22Rv1 (cell line): Measurements from ENCODE around the gene KRT79.

Experiments
- CTCF ChIP-seq: fragments of 450-650 bp; IDR thresholded peaks from 2 replicates; pipeline ENCODE4 v1.5.1; 2017; ENCODE audit warnings: mild to moderate bottlenecking
- ZFX ChIP-seq: fragments of 450-650 bp; IDR thresholded peaks from 2 replicates; pipeline ENCODE4 v1.6.1; 2017; ENCODE audit warnings: antibody characterized with exemption, borderline replicate concordance

DNA sequence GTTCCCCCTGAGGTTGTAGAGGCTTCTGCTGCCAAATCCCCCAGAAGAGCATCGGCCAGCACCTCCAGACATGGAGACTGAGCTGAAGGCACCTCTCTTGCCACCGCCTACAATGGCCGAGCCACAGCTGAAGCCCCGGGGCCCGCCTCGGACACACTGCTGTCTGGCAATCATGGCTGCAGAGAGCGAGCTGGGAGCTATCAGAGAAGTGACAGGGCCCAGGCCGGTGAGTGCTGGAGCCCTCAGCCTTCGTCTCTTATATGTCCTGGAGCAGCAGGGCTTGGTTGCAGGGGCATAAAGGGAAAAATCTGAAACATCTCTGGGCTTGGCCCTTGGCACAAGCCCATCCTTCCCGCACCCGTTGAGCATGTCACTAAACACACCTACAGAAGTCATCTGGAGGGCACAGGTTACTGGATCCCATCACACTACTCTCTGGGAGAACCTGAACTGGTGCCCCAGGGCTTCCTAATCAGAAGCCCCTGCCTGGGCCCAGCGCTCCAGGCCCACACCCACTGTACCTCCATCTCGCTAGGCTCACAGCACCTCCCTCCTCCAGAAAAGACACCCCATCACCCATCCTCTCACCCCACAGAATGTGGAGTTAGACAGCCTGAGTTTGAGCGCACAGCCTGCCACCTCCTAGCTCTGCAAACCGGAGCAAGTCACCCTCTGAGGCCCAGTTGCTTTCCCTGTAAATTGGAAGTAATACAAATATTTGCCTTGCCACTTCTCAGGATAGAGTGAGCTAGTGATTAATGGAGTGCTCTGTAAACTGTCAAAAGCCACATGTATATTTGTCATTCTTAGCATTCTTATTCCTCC lies 20.0 kb downstream of the KRT79 start, which contains the start of gene KRT4:
- TF ChIP-seq CTCF = no peak
- TF ChIP-seq ZFX = no peak
